HEK293T (cell line): ENCODE measurements around the gene NKX2-1.
"Not testable (repeated sequence)": the region's sequence is repeated elsewhere in the genome, so short reads cannot be mapped to it uniquely, and the experiment has no call there.

Experiments used
- CTCF ChIA-PET: fragments of 350-600 bp; formaldehyde crosslinking; extraction: SDS; loops from one replicate; lab custom pipeline; 2021; ENCODE audit warnings: antibody characterized with exemption, inconsistent platforms; lab: Yijun Ruan, JAX
- POLR2A ChIA-PET: fragments of 350-600 bp; formaldehyde crosslinking; extraction: SDS; loops from one replicate; lab custom pipeline; 2020; ENCODE audit warnings: antibody characterized with exemption, inconsistent platforms; lab: Yijun Ruan, JAX
- DNase-seq: peaks from one replicate; pipeline ENCODE4 v3.0.0; 2012; ENCODE audit warnings: mixed read lengths; ENCODE audit errors: extremely low spot score
- ARNT ChIP-seq: fragments of 450-650 bp; IDR thresholded peaks from 2 replicates; pipeline ENCODE4 v1.6.1; 2017; ENCODE audit warnings: mild to moderate bottlenecking
- CTBP1 ChIP-seq: fragments of 450-650 bp; IDR thresholded peaks from 2 replicates; pipeline ENCODE4 v1.6.1; 2016; ENCODE audit warnings: borderline replicate concordance
- ELF4 ChIP-seq: fragments of 450-650 bp; IDR thresholded peaks from 2 replicates; pipeline ENCODE4 v1.6.1; 2017; ENCODE audit warnings: antibody characterized with exemption
- FOXA1 ChIP-seq: fragments of 450-650 bp; IDR thresholded peaks from 2 replicates; pipeline ENCODE4 v1.6.1; 2016; ENCODE audit warnings: mild to moderate bottlenecking
- FOXK2 ChIP-seq: fragments of 450-650 bp; IDR thresholded peaks from 2 replicates; pipeline ENCODE4 v1.6.1; 2016; ENCODE audit warnings: mild to moderate bottlenecking
- FOXM1 ChIP-seq: fragments of 450-650 bp; IDR thresholded peaks from 2 replicates; pipeline ENCODE4 v1.6.1; 2017; ENCODE audit warnings: mild to moderate bottlenecking, borderline replicate concordance
- HDGF ChIP-seq: fragments of 450-650 bp; IDR thresholded peaks from 2 replicates; pipeline ENCODE4 v1.6.1; 2017; ENCODE audit warnings: antibody characterized with exemption, borderline replicate concordance
- L3MBTL2 ChIP-seq: fragments of 450-650 bp; conservative IDR thresholded peaks from 2 replicates; pipeline ENCODE4 v1.6.1; 2016; ENCODE audit warnings: mild to moderate bottlenecking
- LEF1 ChIP-seq: fragments of 450-650 bp; IDR thresholded peaks from 2 replicates; pipeline ENCODE4 v1.6.1; 2017; ENCODE audit warnings: mild to moderate bottlenecking, borderline replicate concordance
- NFRKB ChIP-seq: fragments of 450-650 bp; IDR thresholded peaks from 2 replicates; pipeline ENCODE4 v1.6.1; 2016; ENCODE audit warnings: mild to moderate bottlenecking, moderate library complexity
- PKNOX1 ChIP-seq: fragments of 450-650 bp; IDR thresholded peaks from 2 replicates; pipeline ENCODE4 v1.6.1; 2016
- SP1 ChIP-seq: fragments of 450-650 bp; IDR thresholded peaks from 2 replicates; pipeline ENCODE4 v1.6.1; 2017
- SUZ12 ChIP-seq: fragments of 450-650 bp; IDR thresholded peaks from 2 replicates; pipeline ENCODE4 v1.6.1; 2016; ENCODE audit warnings: mild to moderate bottlenecking
- TARDBP ChIP-seq: fragments of 450-650 bp; IDR thresholded peaks from 2 replicates; pipeline ENCODE4 v1.6.1; 2016
- ZNF384 ChIP-seq: fragments of 450-650 bp; IDR thresholded peaks from 2 replicates; pipeline ENCODE4 v1.6.1; 2016

NKX2-1 gene

GRCh38 chr14:36496346-36496745 is 23.7 kb downstream of the NKX2-1 start:
- ChIA-PET POLR2A (interaction anchor here (0.6 kb wide), 1 partner anchor 66 kb away, joined by 3 read pairs; no protein-coding TSS in a partner anchor), CTCF (interaction anchor here (0.7 to 1.7 kb wide), 2 partner anchors 29 to 199 kb away, joined by 3 to 7 read pairs; no protein-coding TSS in a partner anchor)
- no peak for DNase-seq
- TF ChIP-seq FOXA1: no peak
- TF ChIP-seq SP1: no peak
- TF ChIP-seq PKNOX1: no peak
- no peak for TF ChIP-seq LEF1
- no peak for TF ChIP-seq FOXK2
- no peak for TF ChIP-seq NFRKB
- no peak for TF ChIP-seq ELF4

- CTCF ChIA-PET: interaction anchor here (0.7 to 1.7 kb wide), 2 partner anchors 30 to 199 kb away, joined by 3 to 7 read pairs; no protein-coding TSS in a partner anchor
- DNase-seq: no peak
- TF ChIP-seq NFRKB (no peak), LEF1 (no peak), SP1 (no peak), ZNF384 (no peak), L3MBTL2 (no peak), TARDBP (no peak)
- POLR2A ChIA-PET: interaction anchor here (0.6 kb wide), 1 partner anchor 66 kb away, joined by 3 read pairs; no protein-coding TSS in a partner anchor
These were observed 24.4 kb downstream of the NKX2-1 start for GRCh38 chr14:36495666-36496065.

DNA sequence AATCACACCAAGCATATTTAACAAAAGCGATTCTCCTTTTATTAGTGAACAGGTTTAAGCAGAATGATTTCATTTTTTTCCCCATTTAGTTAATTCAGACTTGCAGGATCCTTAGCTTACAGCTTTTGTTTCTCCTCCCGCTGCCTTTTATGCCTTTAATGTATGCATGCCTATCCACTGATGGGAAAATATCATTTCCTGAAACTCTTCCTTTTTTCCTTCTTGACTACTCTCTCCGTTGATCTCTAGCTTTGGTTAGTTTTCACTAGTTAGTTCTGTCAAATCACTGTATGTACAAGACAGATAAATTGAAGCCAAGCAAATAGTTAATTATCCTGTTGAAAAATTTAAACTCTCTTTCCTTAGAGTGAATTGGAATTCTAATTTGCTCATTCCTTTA is 26.3 kb downstream of the NKX2-1 start:
- no peak for TF ChIP-seq FOXM1
- no peak for DNase-seq
- POLR2A ChIA-PET: no interaction called here
- CTCF ChIA-PET: interaction anchor here (0.8 kb wide), 1 partner anchor 10 kb away, joined by 3 read pairs; no protein-coding TSS in a partner anchor

GRCh38 chr14:36485773-36486172 is 34.3 kb downstream of the NKX2-1 start:
- no peak for TF ChIP-seq SUZ12
- ChIA-PET CTCF (no interaction called here), POLR2A (interaction anchor here (1.0 kb wide), 1 partner anchor 166 kb away, joined by 3 read pairs; the partner anchor contains the start of gene MBIP)
- no peak for DNase-seq

- ChIA-PET POLR2A (no interaction called here), CTCF (no interaction called here)
- DNase-seq: no peak
- TF ChIP-seq PKNOX1 (no peak), ARNT (no peak), LEF1 (no peak), FOXK2 (no peak), HDGF (no peak), SUZ12 (no peak), NFRKB (no peak), FOXA1 (no peak), ELF4 (no peak)
These were observed 40.7 kb downstream of the NKX2-1 start for GRCh38 chr14:36479344-36479743.

DNA sequence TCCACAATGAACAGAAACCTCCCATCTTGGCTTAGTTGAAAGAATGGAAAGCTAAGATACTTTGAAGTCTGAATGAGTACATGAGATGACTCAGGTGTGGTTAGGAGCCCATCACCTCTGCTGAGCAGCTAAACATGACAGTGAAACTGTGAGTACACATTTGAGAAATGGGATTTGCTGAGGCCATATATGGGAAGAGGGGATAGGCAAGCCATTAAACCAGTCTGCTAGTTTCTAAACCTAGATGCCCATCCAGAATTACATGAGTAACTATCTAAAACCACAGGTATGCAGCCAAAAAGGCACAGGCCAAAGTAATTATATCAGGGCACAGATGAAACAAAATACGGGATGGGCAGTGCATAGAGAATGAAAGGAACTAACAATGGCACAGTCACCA is 41.2 kb downstream of the NKX2-1 start:
- ChIA-PET CTCF (no interaction called here), POLR2A (no interaction called here)
- TF ChIP-seq FOXK2 (no peak), SP1 (no peak), FOXA1 (no peak)
- DNase-seq: no peak

- ChIA-PET CTCF (interaction anchor here (0.5 kb wide), 1 partner anchor 25 kb away, joined by 3 read pairs; no protein-coding TSS in a partner anchor), POLR2A (no interaction called here)
- no peak for TF ChIP-seq NFRKB
- no peak for TF ChIP-seq SUZ12
- no peak for TF ChIP-seq FOXA1
- TF ChIP-seq ZNF384: no peak
- no peak for TF ChIP-seq FOXM1
- no peak for TF ChIP-seq HDGF
- no peak for TF ChIP-seq CTBP1
- TF ChIP-seq FOXK2: no peak
- TF ChIP-seq LEF1: no peak
- no peak for DNase-seq
These were observed 42.8 kb downstream of the NKX2-1 start for GRCh38 chr14:36477266-36477665.

- POLR2A ChIA-PET, CTCF ChIA-PET, DNase-seq: not testable (repeated sequence)
These were observed 44.0 kb downstream of the NKX2-1 start for GRCh38 chr14:36476061-36476460.

DNA sequence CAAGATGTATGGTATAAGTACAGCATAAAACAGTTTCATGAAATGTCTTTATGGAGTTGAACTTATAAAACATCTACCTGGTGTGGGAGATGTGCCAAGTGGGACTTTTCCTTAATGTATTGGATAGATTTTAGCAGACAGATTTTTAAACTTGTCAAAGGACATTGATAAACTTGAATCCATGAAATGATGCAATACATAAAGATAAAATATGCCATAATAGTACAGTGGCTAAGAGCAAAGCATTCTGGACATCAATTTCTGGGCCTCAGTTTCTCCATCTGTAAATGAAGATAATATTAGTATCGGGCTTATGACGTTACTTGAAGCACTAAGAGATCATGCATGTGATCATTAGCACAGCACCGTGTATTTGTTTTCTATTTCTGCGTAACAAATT is 45.4 kb downstream of the NKX2-1 start:
- POLR2A ChIA-PET: no interaction called here
- CTCF ChIA-PET: no interaction called here
- TF ChIP-seq CTBP1 (no peak), FOXA1 (no peak)
- no peak for DNase-seq
